Keratinocyte (primary cell): ENCODE results near the gene MACF1.

Experiments used
- EZH2 ChIP-seq: IDR thresholded peaks from one replicate; pipeline ENCODE4 v1.6.1; 2012; ENCODE audit warnings: inconsistent platforms, mild to moderate bottlenecking, low read length, moderate library complexity
- TF ChIP-seq, protein P1 (sequence below), 3 experiments: IDR thresholded peaks in 1 of 3; conservative IDR thresholded peaks in 1 of 3; optimal IDR thresholded peaks in 1 of 3; 2 replicates in 2 of 3; 3 replicates in 1 of 3; pipeline versions ENCODE3 to v1.5.1; 2011; ENCODE audit warnings: low read length in 3 of 3, mild to moderate bottlenecking in 3 of 3, moderate library complexity in 2 of 3, control low read depth in 1 of 3, inconsistent platforms in 1 of 3; ENCODE audit not compliant: insufficient read depth in 2 of 3; ENCODE audit errors: extremely low read depth in 1 of 3

DNA sequence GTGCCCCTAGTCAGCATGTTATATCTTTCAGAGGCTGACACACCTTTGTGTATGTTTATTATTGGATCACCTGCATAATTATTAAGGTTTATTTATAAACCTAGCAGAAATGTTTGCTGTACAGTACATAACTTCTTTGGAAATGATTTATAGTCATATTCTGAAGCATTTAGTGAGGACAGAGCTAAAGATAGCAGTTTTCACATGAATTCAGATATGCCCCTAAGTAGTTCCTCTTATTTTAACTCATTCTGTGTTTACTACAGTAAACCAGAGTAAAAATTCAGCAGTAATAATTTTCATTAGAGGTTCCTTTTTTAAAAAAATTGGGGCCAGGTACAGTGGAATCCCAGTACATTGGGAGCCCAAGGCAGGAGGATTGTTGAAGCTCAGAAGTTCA is 265.5 kb downstream of the MACF1 start:
- TF ChIP-seq EZH2, result no peak
- TF ChIP-seq, protein P1, sequence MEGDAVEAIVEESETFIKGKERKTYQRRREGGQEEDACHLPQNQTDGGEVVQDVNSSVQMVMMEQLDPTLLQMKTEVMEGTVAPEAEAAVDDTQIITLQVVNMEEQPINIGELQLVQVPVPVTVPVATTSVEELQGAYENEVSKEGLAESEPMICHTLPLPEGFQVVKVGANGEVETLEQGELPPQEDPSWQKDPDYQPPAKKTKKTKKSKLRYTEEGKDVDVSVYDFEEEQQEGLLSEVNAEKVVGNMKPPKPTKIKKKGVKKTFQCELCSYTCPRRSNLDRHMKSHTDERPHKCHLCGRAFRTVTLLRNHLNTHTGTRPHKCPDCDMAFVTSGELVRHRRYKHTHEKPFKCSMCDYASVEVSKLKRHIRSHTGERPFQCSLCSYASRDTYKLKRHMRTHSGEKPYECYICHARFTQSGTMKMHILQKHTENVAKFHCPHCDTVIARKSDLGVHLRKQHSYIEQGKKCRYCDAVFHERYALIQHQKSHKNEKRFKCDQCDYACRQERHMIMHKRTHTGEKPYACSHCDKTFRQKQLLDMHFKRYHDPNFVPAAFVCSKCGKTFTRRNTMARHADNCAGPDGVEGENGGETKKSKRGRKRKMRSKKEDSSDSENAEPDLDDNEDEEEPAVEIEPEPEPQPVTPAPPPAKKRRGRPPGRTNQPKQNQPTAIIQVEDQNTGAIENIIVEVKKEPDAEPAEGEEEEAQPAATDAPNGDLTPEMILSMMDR (optimal IDR thresholded peaks at IDR 0.05 in 1 of 3, IDR thresholded peaks at IDR 0.05 in 1 of 3, conservative IDR thresholded peaks at IDR 0.05 in 1 of 3; ENCODE audit: extremely low read depth in 1 of 3, insufficient read depth in 2 of 3, low read length in 3 of 3), result no peak
